Left renal pelvis (tissue), 4 donors: Measurements from ENCODE around the gene RAF1. TPM values are rescaled to one million over a fixed set of nuclear protein-coding genes. Genes with fewer than 3 reads are reported as not detected.
"Not testable (repeated sequence)": the region's sequence is repeated elsewhere in the genome, so short reads cannot be mapped to it uniquely, and the experiment has no call there.

Experiments used
- DNase-seq, 4 donors: peaks; one replicate each; pipeline ENCODE4 v3.0.0-alpha.2; 2013; ENCODE audit warnings: low read depth in 4 of 4, low spot score in 3 of 4
- polyA plus RNA-seq, 4 donors: library from polyadenylated mRNA; unstranded; fragments of 120-200 nt; gene quantifications; one replicate each; pipeline ENCODE4 v1.2.1, GENCODE V29; 2013; ENCODE audit not compliant: insufficient read length in 4 of 4

RAF1 gene
- polyA plus RNA-seq, 4 donors = 99.4 to 144 (median 112) TPM

GRCh38 chr3:12566976-12567375 is 96.9 kb downstream of the RAF1 start:
- DNase-seq = no peak

GRCh38 chr3:12562451-12562850 is 101.5 kb downstream of the RAF1 start:
- DNase-seq = no peak

GRCh38 chr3:12561397-12561796 is 102.5 kb downstream of the RAF1 start:
- no peak for DNase-seq

GRCh38 chr3:12560505-12561190 is 103.3 kb downstream of the RAF1 start:
- DNase-seq = no peak

- no peak for DNase-seq
Observed at GRCh38 chr3:12559520-12559919, 104.4 kb downstream of the RAF1 start.

GRCh38 chr3:12558706-12559105 is 105.2 kb downstream of the RAF1 start:
- no peak for DNase-seq

GRCh38 chr3:12557473-12558100 is 106.3 kb downstream of the RAF1 start:
- DNase-seq = peak in 1 of 4 donors; percentile 39

- DNase-seq = peak; percentile 75 to 85 (median 83)
Observed at GRCh38 chr3:12556690-12557472, 107.0 kb downstream of the RAF1 start, which contains the start of gene MKRN2. Gene MKRN2 (plus strand): TSS chr3:12557087. CDS start chr3:12557151, 64 bp downstream.

GRCh38 chr3:12556314-12556689 is 107.6 kb downstream of the RAF1 start:
- DNase-seq = no peak

GRCh38 chr3:12553921-12554391 is 110.0 kb downstream of the RAF1 start:
- DNase-seq = peak in 1 of 4 donors; percentile 31

- DNase-seq = no peak
Observed at GRCh38 chr3:12549971-12550760, 113.8 kb downstream of the RAF1 start.

GRCh38 chr3:12545473-12545791 is 118.5 kb downstream of the RAF1 start, which contains the start of gene MKRN2OS:
Gene MKRN2OS (minus strand): TSS chr3:12545499. CDS start chr3:12545464, 35 bp downstream.
- peak in 1 of 4 donors; percentile 49 for DNase-seq

GRCh38 chr3:12544652-12545472 is 119.1 kb downstream of the RAF1 start:
- no peak for DNase-seq

- DNase-seq = not testable (repeated sequence)
Observed at GRCh38 chr3:12543497-12543896, 120.4 kb downstream of the RAF1 start.

- DNase-seq = no peak
Observed at GRCh38 chr3:12541625-12542024, 122.3 kb downstream of the RAF1 start.

GRCh38 chr3:12536423-12536822 is 127.5 kb downstream of the RAF1 start:
- no peak for DNase-seq
